ENCODE measurements around the gene ENSA. TPM values are rescaled to one million over a fixed set of nuclear protein-coding genes. Genes with fewer than 3 reads are reported as not detected.

The ENSA gene
- total and polyA plus RNA-seq, 2 donors (not counting 1 experiment from before 2014, with no cell fraction given), result 78.1 to 112 TPM

DNA sequence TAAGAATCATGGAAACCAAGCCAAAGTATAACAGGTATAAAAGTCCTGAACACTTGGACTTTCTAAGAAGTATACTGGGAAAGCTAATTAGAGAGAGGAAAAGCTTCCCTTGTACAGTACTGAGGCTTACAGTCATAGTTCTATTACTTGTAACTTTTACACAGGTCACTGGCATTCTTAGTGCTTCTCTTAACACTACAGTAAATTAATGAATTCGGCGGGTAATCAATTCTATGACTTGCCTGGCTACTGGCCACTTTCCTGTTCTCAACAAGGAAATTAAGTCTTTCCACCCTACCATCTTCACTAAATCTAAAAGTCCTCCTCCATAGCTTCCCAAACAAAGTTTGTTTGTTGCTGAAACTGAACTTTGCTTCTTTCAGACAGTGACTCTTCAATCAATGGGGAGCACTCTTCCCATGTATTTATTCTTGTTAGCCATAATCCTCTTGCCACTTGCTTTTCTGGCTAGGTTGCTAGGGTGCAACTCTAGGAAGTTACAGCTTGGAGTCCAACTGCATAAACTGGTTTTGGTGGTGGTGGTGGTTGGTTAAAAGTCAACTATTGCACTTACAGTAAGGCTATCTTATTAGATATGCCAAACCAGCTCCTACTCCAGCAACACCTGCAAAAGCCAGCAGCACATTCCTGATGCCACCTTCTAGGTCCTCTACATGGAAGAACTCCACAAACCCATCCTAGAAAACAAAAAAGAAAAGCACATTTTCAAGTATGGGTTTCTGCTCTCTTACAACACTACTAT lies 52.4 kb downstream of the ENSA start:
- H3K9me3 ChIP-seq (ENCODE audit: control insufficient read depth, insufficient read depth, low read depth, low read length), result no peaks in the 10 kb centered on the region
- no peaks in the 10 kb centered on the region for H3K27me3 ChIP-seq (ENCODE audit: control insufficient read depth, insufficient read depth, low read length)
- peaks cover 26% of the 10 kb centered on the region for H3K36me3 ChIP-seq (ENCODE audit: control insufficient read depth, insufficient read depth, low read length)
- peak overlapping the region; percentile 100 for H3K9ac ChIP-seq (ENCODE audit: insufficient read depth, low read length)
- TF ChIP-seq, protein P1, sequence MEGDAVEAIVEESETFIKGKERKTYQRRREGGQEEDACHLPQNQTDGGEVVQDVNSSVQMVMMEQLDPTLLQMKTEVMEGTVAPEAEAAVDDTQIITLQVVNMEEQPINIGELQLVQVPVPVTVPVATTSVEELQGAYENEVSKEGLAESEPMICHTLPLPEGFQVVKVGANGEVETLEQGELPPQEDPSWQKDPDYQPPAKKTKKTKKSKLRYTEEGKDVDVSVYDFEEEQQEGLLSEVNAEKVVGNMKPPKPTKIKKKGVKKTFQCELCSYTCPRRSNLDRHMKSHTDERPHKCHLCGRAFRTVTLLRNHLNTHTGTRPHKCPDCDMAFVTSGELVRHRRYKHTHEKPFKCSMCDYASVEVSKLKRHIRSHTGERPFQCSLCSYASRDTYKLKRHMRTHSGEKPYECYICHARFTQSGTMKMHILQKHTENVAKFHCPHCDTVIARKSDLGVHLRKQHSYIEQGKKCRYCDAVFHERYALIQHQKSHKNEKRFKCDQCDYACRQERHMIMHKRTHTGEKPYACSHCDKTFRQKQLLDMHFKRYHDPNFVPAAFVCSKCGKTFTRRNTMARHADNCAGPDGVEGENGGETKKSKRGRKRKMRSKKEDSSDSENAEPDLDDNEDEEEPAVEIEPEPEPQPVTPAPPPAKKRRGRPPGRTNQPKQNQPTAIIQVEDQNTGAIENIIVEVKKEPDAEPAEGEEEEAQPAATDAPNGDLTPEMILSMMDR (conservative IDR thresholded peaks at IDR 0.05 in 1 of 2, IDR thresholded peaks at IDR 0.05 in 1 of 2; ENCODE audit: low read depth in 1 of 2, low read length in 2 of 2), result no peak
- no peak for TF ChIP-seq EZH2 (IDR thresholded peaks at IDR 0.05; ENCODE audit: low read length, missing control alignments)
- H4K20me1 ChIP-seq (ENCODE audit: control insufficient read depth, extremely low read depth, insufficient read depth, low read length), result peaks cover 21% of the 10 kb centered on the region
- peak overlapping the region; percentile 90 to 100 (median 94) for H3K4me3 ChIP-seq (replicated peaks in 1 of 4; ENCODE audit: control extremely low read depth in 1 of 4, insufficient read depth in 1 of 4, low read depth in 3 of 4, low read length in 4 of 4)
- H2AFZ ChIP-seq (ENCODE audit: low read length), result no peak overlapping the region
- H3K79me2 ChIP-seq (ENCODE audit: control insufficient read depth, insufficient read depth, low read length), result peaks cover 75% of the 10 kb centered on the region
- DNase-seq (ENCODE audit: low read depth in 2 of 2), result peak; percentile 15 to 46
- H3K27ac ChIP-seq (ENCODE audit: insufficient read depth, low read length), result peak overlapping the region; percentile 100
- H3K4me2 ChIP-seq (ENCODE audit: extremely low read depth, insufficient read depth, low read length), result peak overlapping the region; percentile 72
- H3K4me1 ChIP-seq (ENCODE audit: control insufficient read depth, extremely low read depth, insufficient read depth, low read length), result peaks cover 13% of the 10 kb centered on the region

DNA sequence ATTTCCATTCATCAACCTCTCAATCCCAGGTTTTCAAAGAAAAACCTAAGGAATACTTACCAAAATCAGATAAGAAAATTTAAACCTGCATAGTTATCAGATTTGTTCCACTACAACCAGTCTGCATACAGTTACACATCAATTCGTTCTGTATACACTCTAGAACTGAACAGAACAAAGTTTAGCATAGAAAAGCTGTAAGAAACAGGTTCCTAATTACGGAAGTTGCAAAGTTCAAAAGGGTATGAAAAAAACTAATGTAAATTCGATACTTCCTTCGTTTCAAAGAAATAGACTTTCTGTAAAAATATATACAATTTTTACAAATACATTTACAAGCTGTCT lies 53.1 kb downstream of the ENSA start:
- DNase-seq (ENCODE audit: low read depth in 2 of 2), result no peak
- Histone ChIP-seq H3K4me2 (ENCODE audit: extremely low read depth, insufficient read depth, low read length) (peak overlapping the region; percentile 72), H4K20me1 (ENCODE audit: control insufficient read depth, extremely low read depth, insufficient read depth, low read length) (peaks cover 21% of the 10 kb centered on the region), H3K9ac (ENCODE audit: insufficient read depth, low read length) (peak overlapping the region; percentile 100), H2AFZ (ENCODE audit: low read length) (no peak overlapping the region), H3K36me3 (ENCODE audit: control insufficient read depth, insufficient read depth, low read length) (peaks cover 26% of the 10 kb centered on the region), H3K27me3 (ENCODE audit: control insufficient read depth, insufficient read depth, low read length) (no peaks in the 10 kb centered on the region), H3K27ac (ENCODE audit: insufficient read depth, low read length) (peak overlapping the region; percentile 100), H3K4me1 (ENCODE audit: control insufficient read depth, extremely low read depth, insufficient read depth, low read length) (peaks cover 13% of the 10 kb centered on the region), H3K9me3 (ENCODE audit: control insufficient read depth, insufficient read depth, low read depth, low read length) (no peaks in the 10 kb centered on the region), H3K79me2 (ENCODE audit: control insufficient read depth, insufficient read depth, low read length) (peaks cover 77% of the 10 kb centered on the region), H3K4me3 (replicated peaks in 1 of 4; ENCODE audit: control extremely low read depth in 1 of 4, insufficient read depth in 1 of 4, low read depth in 3 of 4, low read length in 4 of 4) (peak overlapping the region; percentile 90 to 100 (median 94))
- TF ChIP-seq, protein P1 (conservative IDR thresholded peaks at IDR 0.05 in 1 of 2, IDR thresholded peaks at IDR 0.05 in 1 of 2; ENCODE audit: low read depth in 1 of 2, low read length in 2 of 2), result no peak
- TF ChIP-seq EZH2 (IDR thresholded peaks at IDR 0.05; ENCODE audit: low read length, missing control alignments), result no peak

DNA sequence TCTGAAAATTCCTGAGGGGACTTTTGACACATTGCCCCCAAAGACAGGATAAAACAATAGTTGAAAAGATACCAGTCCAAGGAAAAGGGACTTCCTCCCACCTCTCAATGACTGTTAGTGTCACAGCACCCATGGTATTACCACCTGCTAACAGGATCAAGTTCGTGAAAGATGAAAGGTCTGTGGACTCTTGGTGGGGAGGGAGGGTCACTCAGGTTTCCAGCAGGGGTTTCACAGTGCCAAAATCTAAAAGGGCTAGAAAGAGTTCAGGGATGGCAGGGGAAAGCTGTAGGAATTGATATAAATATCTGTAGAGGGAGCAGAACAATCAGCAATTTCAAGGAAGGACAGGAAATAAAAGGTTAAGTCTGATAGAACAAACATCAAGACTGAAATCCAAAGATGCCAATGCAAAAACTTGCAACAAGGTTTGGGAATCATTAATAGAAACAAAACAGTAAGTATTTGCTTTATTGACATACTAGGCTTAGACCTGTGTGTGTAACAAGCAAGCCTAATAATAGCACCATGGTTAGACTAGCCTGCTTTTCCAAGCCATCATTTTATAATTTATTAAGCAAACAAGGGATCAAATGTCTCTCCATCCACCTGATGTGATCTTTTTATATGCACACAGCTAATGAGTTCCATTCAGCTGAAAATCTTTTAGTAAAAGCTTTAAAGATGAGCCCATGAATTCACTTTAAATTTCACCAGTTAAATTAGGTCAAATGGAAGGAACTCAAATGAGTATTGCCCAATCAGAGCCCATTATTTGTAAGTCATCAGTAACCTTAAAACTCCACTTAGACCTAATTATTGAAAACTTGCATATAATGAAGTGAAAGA lies 53.7 kb downstream of the ENSA start:
- peaks cover 26% of the 10 kb centered on the region for H3K36me3 ChIP-seq (ENCODE audit: control insufficient read depth, insufficient read depth, low read length)
- H3K4me1 ChIP-seq (ENCODE audit: control insufficient read depth, extremely low read depth, insufficient read depth, low read length), result peaks cover 13% of the 10 kb centered on the region
- H3K27ac ChIP-seq (ENCODE audit: insufficient read depth, low read length), result peak overlapping the region; percentile 57
- H3K9me3 ChIP-seq (ENCODE audit: control insufficient read depth, insufficient read depth, low read depth, low read length), result no peaks in the 10 kb centered on the region
- peak overlapping the region; percentile 72 for H3K4me2 ChIP-seq (ENCODE audit: extremely low read depth, insufficient read depth, low read length)
- H3K4me3 ChIP-seq (replicated peaks in 1 of 4; ENCODE audit: control extremely low read depth in 1 of 4, insufficient read depth in 1 of 4, low read depth in 3 of 4, low read length in 4 of 4), result peak overlapping the region; percentile 90 to 100 (median 94)
- peak in 1 of 2 donors; percentile 61 for DNase-seq (ENCODE audit: low read depth in 2 of 2)
- peaks cover 82% of the 10 kb centered on the region for H3K79me2 ChIP-seq (ENCODE audit: control insufficient read depth, insufficient read depth, low read length)
- H4K20me1 ChIP-seq (ENCODE audit: control insufficient read depth, extremely low read depth, insufficient read depth, low read length), result peaks cover 21% of the 10 kb centered on the region
- TF ChIP-seq EZH2 (IDR thresholded peaks at IDR 0.05; ENCODE audit: low read length, missing control alignments), result no peak
- TF ChIP-seq, protein P1 (conservative IDR thresholded peaks at IDR 0.05 in 1 of 2, IDR thresholded peaks at IDR 0.05 in 1 of 2; ENCODE audit: low read depth in 1 of 2, low read length in 2 of 2), result no peak
- no peaks in the 10 kb centered on the region for H3K27me3 ChIP-seq (ENCODE audit: control insufficient read depth, insufficient read depth, low read length)
- H2AFZ ChIP-seq (ENCODE audit: low read length), result no peak overlapping the region
- H3K9ac ChIP-seq (ENCODE audit: insufficient read depth, low read length), result peak overlapping the region; percentile 100
